IPS-NIHi11 (cell line): ENCODE data around the gene CNOT1.
"Not testable (repeated sequence)": the region's sequence is repeated elsewhere in the genome, so short reads cannot be mapped to it uniquely, and the experiment has no call there.

Source experiments
- DNase-seq: peaks from one replicate; pipeline ENCODE4 v3.0.0; 2012; ENCODE audit warnings: mixed read lengths, low spot score

The CNOT1 gene

GRCh38 chr16:58629733-58630640 is at the start of gene CNOT1:
Gene CNOT1 (minus strand): TSS chr16:58629826. CDS start chr16:58599337, 30,489 bp downstream.
- DNase-seq: peak; percentile 93

GRCh38 chr16:58678716-58679115 is 49.1 kb upstream of the CNOT1 start:
- no peak for DNase-seq

- DNase-seq: no peak
These were observed 48.6 kb upstream of the CNOT1 start for GRCh38 chr16:58678269-58678668.

GRCh38 chr16:58670946-58671583 is 41.4 kb upstream of the CNOT1 start:
- DNase-seq: no peak

- DNase-seq: no peak
These were observed 40.6 kb upstream of the CNOT1 start for GRCh38 chr16:58670177-58670576.

- DNase-seq: no peak
These were observed 35.6 kb upstream of the CNOT1 start for GRCh38 chr16:58665200-58665599.

GRCh38 chr16:58661199-58661830 is 31.7 kb upstream of the CNOT1 start:
- DNase-seq: peak; percentile 80

GRCh38 chr16:58659911-58660310 is 30.3 kb upstream of the CNOT1 start:
- DNase-seq: not testable (repeated sequence)

- DNase-seq: no peak
These were observed 29.2 kb upstream of the CNOT1 start for GRCh38 chr16:58658796-58659211.

GRCh38 chr16:58656899-58657298 is 27.3 kb upstream of the CNOT1 start:
- DNase-seq: no peak

- DNase-seq: no peak
These were observed 25.6 kb upstream of the CNOT1 start for GRCh38 chr16:58655215-58655596.

GRCh38 chr16:58654560-58655214 is 25.1 kb upstream of the CNOT1 start:
- DNase-seq: no peak

- DNase-seq: peak; percentile 91
These were observed 23.1 kb upstream of the CNOT1 start for GRCh38 chr16:58652741-58653140.

GRCh38 chr16:58651965-58652348 is 22.3 kb upstream of the CNOT1 start:
- DNase-seq: no peak

- DNase-seq: no peak
These were observed 20.1 kb upstream of the CNOT1 start for GRCh38 chr16:58649707-58650106.

GRCh38 chr16:58647107-58647506 is 17.5 kb upstream of the CNOT1 start:
- no peak for DNase-seq

GRCh38 chr16:58644765-58645487 is 15.3 kb upstream of the CNOT1 start:
- no peak for DNase-seq

- no peak for DNase-seq
These were observed 14.5 kb upstream of the CNOT1 start for GRCh38 chr16:58644108-58644507.

GRCh38 chr16:58640949-58641348 is 11.3 kb upstream of the CNOT1 start:
- DNase-seq: no peak

GRCh38 chr16:58639836-58640235 is 10.2 kb upstream of the CNOT1 start:
- no peak for DNase-seq

- no peak for DNase-seq
These were observed 9.6 kb upstream of the CNOT1 start for GRCh38 chr16:58639230-58639629.
